NCI-H128 (cell line): ENCODE measurements around the gene ITPRID1.

Source experiments
- DNase-seq: peaks from one replicate; lab custom pipeline; 2025; ENCODE audit not compliant: unreplicated experiment; lab: John Stamatoyannopoulos, UW

ITPRID1 gene

GRCh38 chr7:31692871-31693270 is 179.0 kb downstream of the ITPRID1 start:
- DNase-seq, result no peak

GRCh38 chr7:31695859-31696614 is 182.1 kb downstream of the ITPRID1 start:
- no peak for DNase-seq

- DNase-seq, result no peak
Measured at GRCh38 chr7:31699050-31699449, 185.2 kb downstream of the ITPRID1 start.

DNA sequence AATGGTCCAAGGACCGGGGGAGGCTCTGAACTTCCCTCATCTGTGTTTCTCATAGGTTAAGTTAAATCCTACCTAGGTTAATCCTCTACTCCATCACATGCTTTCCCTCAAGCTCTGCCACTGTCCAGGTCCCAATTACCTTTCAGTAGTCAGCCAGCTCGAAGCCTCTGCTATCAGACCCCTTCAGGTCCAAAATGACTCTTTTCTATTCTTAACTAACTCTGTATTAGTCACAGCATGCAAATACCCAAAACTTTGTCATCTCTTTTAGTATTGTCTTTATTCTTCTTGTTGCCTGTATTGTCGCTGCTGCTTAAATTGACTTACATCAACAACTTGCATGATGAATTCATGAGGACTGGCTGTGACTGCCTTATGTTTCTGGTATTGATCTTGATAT is 188.5 kb downstream of the ITPRID1 start:
- no peak for DNase-seq

- no peak for DNase-seq
Measured at GRCh38 chr7:31705377-31705776, 191.5 kb downstream of the ITPRID1 start.

GRCh38 chr7:31707089-31707488 is 193.2 kb downstream of the ITPRID1 start:
- no peak for DNase-seq
